Neutrophil (primary cell): ENCODE results near the gene OPN1MW2.
"Not testable (repeated sequence)": the region's sequence is repeated elsewhere in the genome, so short reads cannot be mapped to it uniquely, and the experiment has no call there.

ENCODE experiments used
- H3K27ac ChIP-seq: fragments of 200-600 bp; sonication (generic); 2 replicates; pipeline ENCODE4 v1.5.1; 2016; ENCODE audit warnings: mild to moderate bottlenecking, moderate library complexity
- H3K27me3 ChIP-seq: fragments of 200-600 bp; sonication (generic); 2 replicates; pipeline ENCODE4 v1.6.0; 2016; ENCODE audit warnings: mild to moderate bottlenecking
- H3K36me3 ChIP-seq: fragments of 200-600 bp; sonication (generic); 2 replicates; pipeline ENCODE4 v1.5.1; 2017
- H3K4me1 ChIP-seq, 2 experiments: fragments of 200-600 bp in 1 of 2; sonication (generic) in 1 of 2; 1 replicate in 1 of 2; 2 replicates in 1 of 2; pipeline versions ENCODE4 v1.5.1 to v1.6.1; 2013 to 2016; ENCODE audit warnings: low read depth in 1 of 2, low read length in 1 of 2, mild to moderate bottlenecking in 1 of 2, moderate library complexity in 1 of 2; ENCODE audit not compliant: control insufficient read depth in 1 of 2, insufficient read depth in 1 of 2
- H3K4me3 ChIP-seq, 2 experiments: fragments of 200-600 bp in 1 of 2; sonication (generic) in 1 of 2; 1 replicate in 1 of 2; 2 replicates in 1 of 2; pipeline ENCODE4 v1.5.1; 2013 to 2016; ENCODE audit warnings: low read depth in 1 of 2, low read length in 1 of 2, mild to moderate bottlenecking in 1 of 2, moderate library complexity in 1 of 2
- H3K9me3 ChIP-seq: fragments of 200-600 bp; sonication (generic); 2 replicates; pipeline ENCODE4 v1.5.1; 2016

OPN1MW2 gene

DNA sequence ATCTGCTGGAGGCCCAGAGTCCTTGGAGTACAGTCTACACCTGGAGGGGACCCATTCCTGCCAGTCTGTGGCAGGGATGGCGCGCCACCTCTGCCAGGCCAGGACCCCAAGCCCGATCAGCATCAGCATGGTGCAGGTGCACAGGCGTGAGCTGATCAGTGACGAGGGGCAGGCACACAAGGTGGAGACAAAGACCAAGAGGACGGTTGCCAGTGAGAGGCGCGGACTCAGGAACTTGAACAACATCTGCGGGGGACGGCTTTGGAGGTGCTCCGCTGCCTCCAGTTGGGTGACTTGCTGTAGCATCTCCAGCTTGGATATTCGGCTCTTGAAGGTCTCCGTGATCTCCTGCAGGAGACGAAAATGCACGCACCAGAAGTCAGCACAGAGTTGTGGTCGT, 14.1 kb downstream of the OPN1MW2 start:
- H3K4me1 ChIP-seq, H3K27me3 ChIP-seq, H3K4me3 ChIP-seq, H3K9me3 ChIP-seq, H3K27ac ChIP-seq, H3K36me3 ChIP-seq: not testable (repeated sequence)

- not testable (repeated sequence) for H3K27me3 ChIP-seq, H3K4me3 ChIP-seq, H3K27ac ChIP-seq, H3K4me1 ChIP-seq, H3K36me3 ChIP-seq, H3K9me3 ChIP-seq
These were observed 19.5 kb downstream of the OPN1MW2 start for GRCh38 chrX:154238939-154239559.

DNA sequence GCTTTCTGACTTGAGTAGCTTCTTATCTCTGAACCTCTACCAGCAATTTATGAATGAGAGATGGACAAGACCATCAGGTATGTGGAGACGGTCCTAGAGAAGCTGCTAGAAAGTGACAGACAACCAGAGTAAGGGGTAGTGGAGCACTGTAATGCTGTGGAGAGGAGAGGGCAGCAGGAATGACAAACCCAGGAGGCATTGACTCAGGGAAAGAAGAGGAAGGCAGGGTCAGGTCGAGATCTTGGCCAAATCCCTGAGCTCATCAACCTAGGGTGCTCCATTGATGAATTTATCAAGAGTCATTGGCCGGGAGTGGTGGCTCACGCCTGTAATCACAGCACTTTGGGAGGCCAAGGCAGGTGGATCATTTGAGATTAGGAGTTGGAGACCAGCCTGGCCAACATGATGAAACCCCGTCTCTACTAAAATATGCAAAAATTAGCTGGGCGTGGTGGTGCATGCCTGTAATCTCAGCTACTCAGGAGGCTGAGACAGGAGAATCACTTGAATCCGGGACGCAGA, 20.5 kb downstream of the OPN1MW2 start:
- not testable (repeated sequence) for H3K36me3 ChIP-seq, H3K27ac ChIP-seq, H3K27me3 ChIP-seq, H3K4me1 ChIP-seq, H3K4me3 ChIP-seq, H3K9me3 ChIP-seq

DNA sequence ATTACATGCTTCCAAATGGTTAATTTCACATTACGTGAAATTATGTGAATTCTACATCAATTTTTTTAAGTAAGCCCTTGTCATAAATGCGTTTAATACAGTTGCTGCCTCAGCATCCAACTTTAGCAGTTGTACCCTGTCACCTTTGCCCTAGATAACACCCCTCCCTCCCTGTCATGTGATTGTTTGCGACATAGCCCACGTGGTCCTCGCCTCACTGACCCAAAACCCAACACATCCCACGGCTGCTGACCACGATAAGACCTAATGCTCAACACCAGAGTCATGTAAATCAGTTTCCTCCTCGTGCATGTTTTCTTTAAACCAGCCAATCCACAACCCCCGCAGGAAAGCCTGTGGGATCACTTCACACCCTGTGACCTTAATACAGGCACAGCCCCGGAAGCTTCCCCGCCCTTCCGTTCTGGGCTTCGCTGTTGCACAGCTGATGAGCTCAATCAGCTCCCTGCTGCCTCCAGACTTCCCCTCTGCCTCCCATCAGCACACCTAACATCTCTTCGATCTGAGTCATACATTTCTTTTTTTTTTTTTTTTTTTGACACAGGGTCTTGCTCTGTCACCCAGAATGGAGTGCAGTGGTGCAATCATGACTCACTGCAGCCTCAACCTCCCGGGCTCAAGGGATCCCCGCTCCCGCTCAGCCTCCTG, 28.0 kb downstream of the OPN1MW2 start:
- H3K9me3 ChIP-seq, H3K27ac ChIP-seq, H3K4me3 ChIP-seq: not testable (repeated sequence)

DNA sequence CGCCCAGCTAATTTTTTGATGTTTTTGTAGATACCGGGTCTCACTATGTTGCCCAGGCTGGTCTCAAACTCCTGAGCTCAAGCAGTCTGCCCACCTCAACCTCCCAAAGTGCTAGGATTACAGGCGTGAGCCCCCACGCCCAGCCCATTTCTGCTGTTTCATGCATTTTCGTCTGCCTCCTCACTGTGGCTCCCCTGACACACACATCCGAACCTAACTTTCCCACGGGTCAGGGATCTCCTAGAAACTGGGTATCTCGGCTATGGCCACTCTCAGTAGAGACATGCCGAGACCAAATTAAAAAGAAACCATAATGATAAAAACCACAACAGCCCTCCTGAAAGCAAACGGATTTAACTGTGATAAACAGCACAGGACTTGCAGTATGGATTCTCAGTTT, 28.5 kb downstream of the OPN1MW2 start:
- not testable (repeated sequence) for H3K27me3 ChIP-seq, H3K27ac ChIP-seq, H3K9me3 ChIP-seq, H3K4me3 ChIP-seq, H3K4me1 ChIP-seq, H3K36me3 ChIP-seq

More for the DNA sequence above, 28.0 kb downstream of the OPN1MW2 start:
- H3K4me1 ChIP-seq, H3K27me3 ChIP-seq, H3K36me3 ChIP-seq: not testable (repeated sequence)

DNA sequence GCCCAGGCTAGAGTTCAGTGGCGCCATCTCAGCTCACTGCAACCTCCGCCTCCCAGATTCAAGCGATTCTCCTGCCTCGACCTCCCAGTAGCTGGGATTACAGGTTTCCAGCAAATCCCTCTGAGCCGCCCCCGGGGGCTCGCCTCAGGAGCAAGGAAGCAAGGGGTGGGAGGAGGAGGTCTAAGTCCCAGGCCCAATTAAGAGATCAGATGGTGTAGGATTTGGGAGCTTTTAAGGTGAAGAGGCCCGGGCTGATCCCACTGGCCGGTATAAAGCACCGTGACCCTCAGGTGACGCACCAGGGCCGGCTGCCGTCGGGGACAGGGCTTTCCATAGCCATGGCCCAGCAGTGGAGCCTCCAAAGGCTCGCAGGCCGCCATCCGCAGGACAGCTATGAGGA, 37.7 kb downstream of the OPN1MW2 start, which contains the start of gene OPN1MW3:
OPN1MW3 (plus strand) TSS at position 301 of the 400 bp plus-strand sequence; CDS start at position 339, 38 bp downstream.
- H3K27ac ChIP-seq, H3K4me1 ChIP-seq, H3K36me3 ChIP-seq, H3K27me3 ChIP-seq, H3K4me3 ChIP-seq, H3K9me3 ChIP-seq: not testable (repeated sequence)

- H3K4me3 ChIP-seq, H3K27me3 ChIP-seq, H3K36me3 ChIP-seq, H3K9me3 ChIP-seq, H3K27ac ChIP-seq, H3K4me1 ChIP-seq: not testable (repeated sequence)
These were observed 39.2 kb downstream of the OPN1MW2 start for GRCh38 chrX:154258711-154259110.

DNA sequence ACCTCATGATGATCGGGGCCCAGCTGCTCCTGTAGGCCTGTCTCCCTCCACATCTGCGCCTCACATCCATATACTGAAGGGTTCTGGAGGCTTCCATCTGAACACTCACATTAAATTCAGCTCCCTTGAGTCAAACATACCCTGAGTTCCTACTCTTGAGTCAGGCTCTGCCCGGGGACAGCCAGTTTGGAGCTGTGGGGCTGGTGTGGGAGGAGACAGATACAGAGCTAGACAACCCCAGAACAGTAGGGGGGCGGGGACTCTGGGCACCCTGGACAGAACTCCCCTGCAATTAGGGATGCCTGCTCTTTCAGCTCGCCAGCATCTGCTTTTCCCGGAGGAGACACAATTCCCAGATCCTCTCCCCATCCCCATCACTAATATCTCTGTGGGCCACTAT, 43.5 kb downstream of the OPN1MW2 start:
- H3K27me3 ChIP-seq, H3K4me1 ChIP-seq, H3K36me3 ChIP-seq, H3K4me3 ChIP-seq, H3K9me3 ChIP-seq, H3K27ac ChIP-seq: not testable (repeated sequence)

GRCh38 chrX:154269245-154269644, 49.7 kb downstream of the OPN1MW2 start:
- not testable (repeated sequence) for H3K4me3 ChIP-seq, H3K4me1 ChIP-seq, H3K36me3 ChIP-seq, H3K9me3 ChIP-seq, H3K27me3 ChIP-seq, H3K27ac ChIP-seq
